Prostate gland (tissue), 2 donors: Measurements from ENCODE around the gene PRPSAP2. TPM values are rescaled to one million over a fixed set of nuclear protein-coding genes. Genes with fewer than 3 reads are reported as not detected.

ENCODE experiments used
- DNase-seq: peaks from one replicate; pipeline ENCODE4 v3.0.0-alpha.2; 2019; ENCODE audit warnings: low spot score
- H3K27ac ChIP-seq, 2 donors: fragments of 200-600 bp; sonication (generic); 2 replicates each; pipeline ENCODE4 v1.5.1; 2017 to 2019
- H3K27me3 ChIP-seq: fragments of 200-600 bp; sonication (generic); replicated peaks from 2 replicates; pipeline ENCODE4 v1.5.1; 2019; ENCODE audit not compliant: insufficient read depth
- H3K36me3 ChIP-seq, 2 donors: fragments of 200-600 bp; sonication (generic); 1 replicate in 1 of 2; 2 replicates in 1 of 2; pipeline versions ENCODE4 v1.5.1 to v1.8.1; 2017 to 2019
- H3K4me1 ChIP-seq: fragments of 200-600 bp; sonication (generic); replicated peaks from 2 replicates; pipeline ENCODE4 v1.5.1; 2019
- H3K4me3 ChIP-seq, 2 donors: fragments of 200-600 bp; sonication (generic); 2 replicates each; pipeline ENCODE4 v1.5.1; 2017 to 2019
- H3K9me3 ChIP-seq: fragments of 200-600 bp; sonication (generic); 2 replicates; pipeline ENCODE4 v1.5.1; 2017
- CTCF ChIP-seq, 4 experiments: fragments of 200-600 bp in 2 of 4; fragments of 450-650 bp in 2 of 4; sonication (generic) in 2 of 4; IDR thresholded peaks; 1 replicate in 3 of 4; 2 replicates in 1 of 4; pipeline ENCODE4 v1.5.1; 2016 to 2019; ENCODE audit warnings: antibody characterized with exemption in 4 of 4, mild to moderate bottlenecking in 2 of 4, moderate library complexity in 2 of 4
- POLR2A ChIP-seq: fragments of 450-650 bp; IDR thresholded peaks from one replicate; pipeline ENCODE4 v1.6.1; 2016; ENCODE audit warnings: antibody characterized with exemption, mild to moderate bottlenecking
- POLR2AphosphoS5 ChIP-seq: sonication (generic); formaldehyde crosslinking; IDR thresholded peaks from one replicate; pipeline ENCODE4 v1.6.1; 2017; ENCODE audit warnings: antibody characterized with exemption
- WGBS: methylation state at CpG from one replicate; pipeline ENCODE4 v1.1.5; 2018; 5-methylcytosine and 5-hydroxymethylcytosine counted together
- intact Hi-C: fragments of 100-400 bp; cut with DNase I; formaldehyde crosslinking; loops from one replicate; pipeline ENCODE4 v1.14.2; 2022
- total RNA-seq, 2 donors: library from RNA; depleted of rRNA; stranded (reverse); fragments of >200 nt; gene quantifications; one replicate each; pipeline ENCODE4 v1.1.0, GENCODE V29; 2016

The PRPSAP2 gene
- total RNA-seq, 2 donors from 2014 or later = 30.6 to 35.0 TPM

DNA sequence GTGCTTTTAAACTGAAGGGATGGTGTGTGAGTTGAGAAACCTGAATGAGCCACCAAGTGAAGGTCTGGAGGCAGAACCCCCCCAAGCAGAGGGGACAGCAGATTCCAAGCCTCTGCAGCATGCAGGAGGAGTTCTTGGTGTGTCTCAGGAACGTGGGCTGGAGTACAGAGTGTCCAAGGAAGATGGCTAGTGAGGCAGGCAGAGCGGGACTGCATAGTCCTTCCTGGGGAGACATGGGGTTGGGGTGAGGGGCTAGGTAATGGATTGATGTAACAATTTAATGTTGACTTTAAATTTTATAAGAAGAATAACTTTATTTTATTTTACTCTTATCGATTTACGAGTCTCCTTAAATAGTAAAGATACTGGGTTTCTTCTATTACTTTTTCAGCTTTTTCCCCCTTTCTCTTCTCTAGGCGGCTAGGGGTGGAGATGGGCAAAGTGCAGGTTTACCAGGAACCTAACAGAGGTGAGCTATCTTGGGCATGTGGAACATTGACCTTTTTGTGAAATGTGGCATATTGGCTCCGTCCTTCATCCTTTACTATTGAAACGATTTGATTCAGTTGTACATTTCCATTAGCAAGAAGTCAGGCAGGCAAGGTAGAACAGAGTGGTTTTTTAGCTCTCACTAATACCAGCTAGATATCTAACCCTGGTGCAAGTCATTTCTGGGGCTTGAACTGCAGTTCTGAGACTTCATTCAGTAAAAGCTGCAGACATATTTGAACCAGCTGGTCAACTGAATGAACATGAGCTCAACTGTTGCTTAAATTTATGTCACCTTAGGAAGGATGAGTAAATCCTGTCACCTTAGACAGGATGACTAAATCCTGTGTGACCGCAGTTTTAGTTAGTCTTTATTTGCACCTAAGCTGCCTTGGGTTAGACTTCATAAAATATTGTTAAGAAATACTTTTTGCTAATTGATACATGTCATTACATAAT lies 9.2 kb downstream of the PRPSAP2 start:
- Histone ChIP-seq H3K4me1 (no peaks in the 10 kb centered on the region), H3K36me3 (no peaks in the 10 kb centered on the region), H3K27ac (no peak overlapping the region), H3K4me3 (no peak overlapping the region), H3K27me3 (no peaks in the 10 kb centered on the region), H3K9me3 (no peaks in the 10 kb centered on the region)
- WGBS = 85% methylated on average over 8 of the region's 8 CpGs
- TF ChIP-seq POLR2AphosphoS5 = no peak
- no peak for TF ChIP-seq POLR2A
- no peak for TF ChIP-seq CTCF (IDR thresholded peaks at IDR 0.05)
- no peak for DNase-seq
- intact Hi-C loops = no loop called here

DNA sequence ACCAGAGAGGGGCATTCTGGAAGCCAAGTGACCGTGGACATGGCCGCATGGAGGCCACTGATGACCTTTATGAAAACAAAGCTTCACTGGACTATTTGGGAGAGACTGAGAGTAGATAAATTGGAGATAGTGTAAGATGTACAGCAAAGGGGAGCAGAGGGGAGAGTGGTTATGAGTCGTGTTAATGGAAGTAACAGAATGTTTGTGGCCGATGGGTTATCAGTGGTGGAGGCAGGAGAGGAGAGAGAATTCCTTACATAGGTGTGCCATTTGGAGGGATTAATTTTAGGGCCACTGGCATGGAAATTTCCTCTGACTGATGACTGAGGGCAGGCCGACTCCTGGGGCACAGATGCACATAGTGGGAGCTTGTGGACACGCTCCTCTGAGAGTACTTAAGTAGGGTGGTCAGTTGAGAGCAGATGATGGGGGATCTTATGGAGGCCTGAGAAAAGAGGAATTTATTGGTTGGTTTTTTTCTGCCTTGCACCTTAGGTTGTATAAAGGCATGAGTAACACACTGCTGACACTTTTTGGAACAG lies 19.2 kb downstream of the PRPSAP2 start:
- TF ChIP-seq POLR2A = no peak
- TF ChIP-seq CTCF (IDR thresholded peaks at IDR 0.05) = no peak
- TF ChIP-seq POLR2AphosphoS5 = no peak
- Histone ChIP-seq H3K27me3 (no peaks in the 10 kb centered on the region), H3K27ac (no peak overlapping the region), H3K4me3 (no peak overlapping the region), H3K4me1 (no peaks in the 10 kb centered on the region), H3K36me3 (no peaks in the 10 kb centered on the region), H3K9me3 (no peaks in the 10 kb centered on the region)
- whole genome bisulfite sequencing = 95% methylated on average over 6 of the region's 6 CpGs
- intact Hi-C loops = no loop called here
- no peak for DNase-seq

DNA sequence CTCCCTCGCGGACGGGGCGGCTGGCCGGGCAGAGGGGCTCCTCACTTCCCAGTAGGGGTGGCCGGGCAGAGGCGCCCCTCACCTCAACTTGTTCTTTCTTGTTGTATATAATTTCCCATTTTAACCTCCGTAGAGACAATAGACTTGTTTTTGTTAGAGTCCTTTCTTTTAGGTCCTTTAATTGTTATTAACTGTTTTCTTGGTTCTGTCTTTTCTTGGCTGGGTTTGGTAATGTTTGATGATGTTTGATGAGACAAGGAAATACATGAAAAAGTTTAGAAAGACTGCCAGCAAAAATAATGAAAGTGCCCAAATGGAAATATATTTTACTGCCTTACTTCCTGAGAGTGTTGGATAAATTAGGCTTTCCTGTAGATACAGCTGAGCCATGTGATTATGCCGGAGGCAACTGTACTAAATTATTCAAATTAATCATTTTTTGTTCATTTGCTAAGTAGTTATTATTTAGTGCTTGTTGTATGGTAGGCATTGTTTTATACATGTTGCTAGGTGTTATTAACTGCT lies 30.9 kb downstream of the PRPSAP2 start:
- Histone ChIP-seq H3K4me1 (no peaks in the 10 kb centered on the region), H3K27me3 (no peaks in the 10 kb centered on the region), H3K9me3 (no peaks in the 10 kb centered on the region), H3K27ac (no peak overlapping the region), H3K4me3 (no peak overlapping the region), H3K36me3 (peaks cover 0 to 6% of the 10 kb centered on the region in 2 donors)
- intact Hi-C loops = no loop called here
- WGBS = 42% methylated on average over 5 of the region's 9 CpGs
- no peak for TF ChIP-seq POLR2AphosphoS5
- TF ChIP-seq CTCF (IDR thresholded peaks at IDR 0.05) = no peak
- TF ChIP-seq POLR2A = no peak
- DNase-seq = no peak

GRCh38 chr17:18889658-18890057 lies 31.7 kb downstream of the PRPSAP2 start:
- H3K27me3 ChIP-seq = no peaks in the 10 kb centered on the region
- no peak overlapping the region for H3K27ac ChIP-seq
- intact Hi-C loops = no loop called here
- no peak overlapping the region for H3K4me3 ChIP-seq
- no peaks in the 10 kb centered on the region for H3K9me3 ChIP-seq
- no peak for DNase-seq
- TF ChIP-seq POLR2AphosphoS5 (no peak), CTCF (IDR thresholded peaks at IDR 0.05) (no peak), POLR2A (no peak)
- H3K4me1 ChIP-seq = no peaks in the 10 kb centered on the region
- H3K36me3 ChIP-seq = peaks cover 0 to 6% of the 10 kb centered on the region in 2 donors
- 32% methylated on average over 5 of the region's 5 CpGs for WGBS
